Endodermal cell (in vitro differentiated cells): ENCODE measurements around the gene GRK4. TPM values are rescaled to one million over a fixed set of nuclear protein-coding genes. Genes with fewer than 3 reads are reported as not detected.
"Not testable (repeated sequence)": the region's sequence is repeated elsewhere in the genome, so short reads cannot be mapped to it uniquely, and the experiment has no call there.

Source experiments
- DNase-seq: peaks from one replicate; pipeline ENCODE4 v3.0.0-alpha.2; 2017
- H3K27ac ChIP-seq: 2 replicates; pipeline ENCODE4 v1.5.1; 2013; ENCODE audit warnings: mild to moderate bottlenecking, low read depth, low read length, moderate library complexity
- H3K27me3 ChIP-seq: 2 replicates; pipeline ENCODE4 v1.6.1; 2013; ENCODE audit warnings: mild to moderate bottlenecking, low read length, moderate library complexity; ENCODE audit not compliant: insufficient read depth, control insufficient read depth, poor library complexity, severe bottlenecking
- H3K36me3 ChIP-seq: 2 replicates; pipeline ENCODE4 v1.7.0; 2013; ENCODE audit warnings: mild to moderate bottlenecking, low read length, moderate library complexity; ENCODE audit not compliant: control insufficient read depth, insufficient read depth
- H3K4me1 ChIP-seq: one replicate; pipeline ENCODE4 v1.7.0; 2013; ENCODE audit warnings: low read length; ENCODE audit not compliant: control insufficient read depth, insufficient read depth
- H3K4me3 ChIP-seq: 2 replicates; pipeline ENCODE4 v1.5.1; 2013; ENCODE audit warnings: mild to moderate bottlenecking, low read length, moderate library complexity
- H3K9ac ChIP-seq: 2 replicates; pipeline ENCODE4 v1.6.1; 2013; ENCODE audit warnings: mild to moderate bottlenecking, low read length, moderate library complexity; ENCODE audit not compliant: poor library complexity, severe bottlenecking; ENCODE audit errors: extremely low read depth
- H3K9me3 ChIP-seq: 2 replicates; pipeline ENCODE4 v1.6.1; 2013; ENCODE audit warnings: mild to moderate bottlenecking, low read length, moderate library complexity; ENCODE audit not compliant: control insufficient read depth
- H3K27ac Mint-ChIP-seq: 2 replicates; pipeline ENCODE4 v1.8.0; 2020; ENCODE audit warnings: mixed read lengths
- H3K27me3 Mint-ChIP-seq: 2 replicates; pipeline ENCODE4 v1.8.0; 2021; ENCODE audit warnings: mild to moderate bottlenecking, mixed read lengths; ENCODE audit not compliant: insufficient read depth
- H3K36me3 Mint-ChIP-seq: 2 replicates; pipeline ENCODE4 v1.8.0; 2020; ENCODE audit warnings: low read depth, mixed read lengths
- H3K4me1 Mint-ChIP-seq: 2 replicates; pipeline ENCODE4 v1.8.0; 2020; ENCODE audit warnings: mixed read lengths
- H3K4me3 Mint-ChIP-seq: 2 replicates; pipeline ENCODE4 v1.8.0; 2020; ENCODE audit warnings: mild to moderate bottlenecking, moderate library complexity, mixed read lengths
- H3K9me3 Mint-ChIP-seq: 2 replicates; pipeline ENCODE4 v1.8.0; 2020; ENCODE audit warnings: mild to moderate bottlenecking, mixed read lengths
- CTCF ChIP-seq: fragments of 200-600 bp; sonication (generic); conservative IDR thresholded peaks from 2 replicates; pipeline ENCODE4 v1.5.0; 2021; ENCODE audit warnings: antibody characterized with exemption, mild to moderate bottlenecking
- WGBS, 2 experiments: methylation state at CpG; one replicate each; pipeline versions ENCODE4 v1.1.5 to v1.1.7; 2013; ENCODE audit warnings: missing lambda C conversion rate in 2 of 2, mixed read lengths in 1 of 2; ENCODE audit not compliant: insufficient coverage in 1 of 2, insufficient read length in 1 of 2; 5-methylcytosine and 5-hydroxymethylcytosine counted together
- total RNA-seq, 2 donors: library from RNA; stranded (reverse); fragmentation: NEBNext Ultra II Directional in 1 of 2; extraction: Animal tissue kit (Norgen Biotek cat#: 25700) in 1 of 2; gene quantifications; 2 replicates in 1 of 2; 3 replicates in 1 of 2; pipeline ENCODE4 v1.2.1, GENCODE V29; 2021

The GRK4 gene
- total RNA-seq, 2 donors from 2014 or later: 2.8 to 4.2 TPM

- H3K4me1 ChIP-seq: not testable (repeated sequence)
- peaks cover 41% of the 10 kb centered on the region for H3K9me3 Mint-ChIP-seq
These were observed 45.1 kb upstream of the GRK4 start for GRCh38 chr4:2918300-2918699.

GRCh38 chr4:2918714-2919113 is 44.7 kb upstream of the GRK4 start:
- WGBS, 2 experiments: 92 to 94% methylated on average over 6 to 8 of the region's 8 CpGs
- H3K9me3 Mint-ChIP-seq: peaks cover 41% of the 10 kb centered on the region

More at GRCh38 chr4:2918300-2918699, 45.1 kb upstream of the GRK4 start:
- H3K27me3 ChIP-seq, H3K9ac ChIP-seq, H3K4me3 Mint-ChIP-seq, H3K27ac ChIP-seq, DNase-seq, H3K27me3 Mint-ChIP-seq, H3K27ac Mint-ChIP-seq, H3K4me3 ChIP-seq: not testable (repeated sequence)
- Histone ChIP-seq H3K9me3 (peaks cover 25% of the 10 kb centered on the region), H3K36me3 (peaks cover 75% of the 10 kb centered on the region)
- Mint-ChIP-seq H3K4me1 (peaks cover 18% of the 10 kb centered on the region), H3K36me3 (peaks cover 91% of the 10 kb centered on the region)
- 100% methylated on average over 1 of the region's 2 CpGs; no CpG with 5 or more reads in 1 of the 2 experiments for WGBS, 2 experiments

GRCh38 chr4:2922453-2923101 is 40.8 kb upstream of the GRK4 start:
- Mint-ChIP-seq H3K36me3 (peaks cover 86% of the 10 kb centered on the region), H3K9me3 (peaks cover 28% of the 10 kb centered on the region), H3K4me1 (peaks cover 22% of the 10 kb centered on the region), H3K27ac (peak overlapping the region; percentile 92), H3K4me3 (peak overlapping the region; percentile 33)
- H3K9ac ChIP-seq, H3K27me3 Mint-ChIP-seq, H3K27me3 ChIP-seq, H3K4me1 ChIP-seq: not testable (repeated sequence)
- peak overlapping the region; percentile 66 for H3K27ac ChIP-seq
- peak; percentile 95 for DNase-seq
- peak overlapping the region; percentile 17 for H3K4me3 ChIP-seq
- H3K36me3 ChIP-seq: peaks cover 81% of the 10 kb centered on the region
- H3K9me3 ChIP-seq: peaks cover 13% of the 10 kb centered on the region
- WGBS, 2 experiments: 52 to 71% methylated on average over 4 to 7 of the region's 7 CpGs

More at GRCh38 chr4:2918714-2919113, 44.7 kb upstream of the GRK4 start:
- peaks cover 91% of the 10 kb centered on the region for H3K36me3 Mint-ChIP-seq
- H3K27me3 Mint-ChIP-seq, H3K4me3 ChIP-seq, DNase-seq, H3K27ac Mint-ChIP-seq, H3K4me3 Mint-ChIP-seq, H3K27me3 ChIP-seq, H3K9ac ChIP-seq, H3K4me1 ChIP-seq, H3K27ac ChIP-seq: not testable (repeated sequence)
- peaks cover 75% of the 10 kb centered on the region for H3K36me3 ChIP-seq
- peaks cover 22% of the 10 kb centered on the region for H3K4me1 Mint-ChIP-seq
- peaks cover 25% of the 10 kb centered on the region for H3K9me3 ChIP-seq

GRCh38 chr4:2923141-2923551 is 40.2 kb upstream of the GRK4 start:
- peaks cover 85% of the 10 kb centered on the region for H3K36me3 ChIP-seq
- peaks cover 22% of the 10 kb centered on the region for H3K9me3 Mint-ChIP-seq
- H3K9ac ChIP-seq: no peak overlapping the region
- H3K27me3 Mint-ChIP-seq: no peaks in the 10 kb centered on the region
- H3K4me3 Mint-ChIP-seq: no peak overlapping the region
- TF ChIP-seq CTCF: no peak
- peaks cover 22% of the 10 kb centered on the region for H3K4me1 Mint-ChIP-seq
- H3K36me3 Mint-ChIP-seq: peaks cover 86% of the 10 kb centered on the region
- H3K27me3 ChIP-seq: no peaks in the 10 kb centered on the region
- peak overlapping the region; percentile 64 for H3K27ac ChIP-seq
- H3K4me1 ChIP-seq: peaks cover 7% of the 10 kb centered on the region
- peak overlapping the region; percentile 86 for H3K27ac Mint-ChIP-seq
- H3K4me3 ChIP-seq: no peak overlapping the region
- peak; percentile 75 for DNase-seq
- peaks cover 13% of the 10 kb centered on the region for H3K9me3 ChIP-seq
- WGBS, 2 experiments: 92 to 93% methylated on average over 8 to 10 of the region's 10 CpGs
